ENCODE results near the gene JPH2. TPM values are rescaled to one million over a fixed set of nuclear protein-coding genes. Genes with fewer than 3 reads are reported as not detected.

Gene JPH2
- total and polyA plus RNA-seq, 10 of the 15 experiments (the other 5 are each of a cell fraction or from before 2014, with no cell fraction given), result 0.16 TPM; not detected in 9

DNA sequence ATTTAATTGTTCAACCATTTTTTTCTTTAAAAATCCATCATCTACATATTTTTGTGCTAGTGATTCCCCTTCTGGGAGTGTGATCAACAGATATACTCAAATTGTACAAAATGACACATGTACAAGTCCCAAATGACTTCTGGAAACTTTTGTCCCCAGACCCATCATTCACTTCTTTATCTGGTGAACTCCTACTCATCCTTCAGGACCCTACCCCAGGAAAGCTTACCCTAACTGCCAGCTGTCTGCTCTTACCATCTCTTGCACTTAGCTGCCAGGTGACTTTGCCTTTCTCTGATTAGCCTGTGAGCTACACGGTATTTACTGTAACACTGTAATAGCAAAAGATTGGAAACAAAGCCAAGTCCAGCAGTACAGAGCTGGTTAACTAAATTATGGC, 55.3 kb downstream of the JPH2 start:
- Histone ChIP-seq H3K4me1 (ENCODE audit: control insufficient read depth, insufficient read depth, low read length) (peaks cover 3% of the 10 kb centered on the region; the same call in 1 of the 2 replicates), H3K79me2 (ENCODE audit: control insufficient read depth, insufficient read depth, low read length) (no peaks in the 10 kb centered on the region), H3K9me3 (replicated peaks; ENCODE audit: control insufficient read depth, insufficient read depth, low read length) (no peaks in the 10 kb centered on the region), H3K9ac (ENCODE audit: control insufficient read depth, insufficient read depth, low read length) (no peak overlapping the region), H3K27me3 (replicated peaks in 1 of 2; ENCODE audit: control insufficient read depth in 2 of 2, insufficient read depth in 2 of 2, low read length in 1 of 2) (0 out of 4 replicates have a peak, but pooled peaks cover 0 to 1% of the 10 kb centered on the region in 2 experiments), H3K4me2 (ENCODE audit: control insufficient read depth, insufficient read depth) (no peak overlapping the region), H3K36me3 (ENCODE audit: control insufficient read depth in 2 of 2, insufficient read depth in 2 of 2, low read length in 1 of 2) (no peaks in the 10 kb centered on the region), H2AFZ (ENCODE audit: control insufficient read depth, low read depth, low read length) (no peak overlapping the region), H4K20me1 (ENCODE audit: control insufficient read depth, insufficient read depth) (no peaks in the 10 kb centered on the region), H3K4me3 (no peak overlapping the region), H3K27ac (ENCODE audit: control insufficient read depth, insufficient read depth) (no peak overlapping the region)
- intact Hi-C loops (cut with micrococcal nuclease; ENCODE audit: unreplicated experiment), result no loop called here
- TF ChIP-seq ZZZ3 (IDR thresholded peaks at IDR 0.05; ENCODE audit: control insufficient read depth, insufficient read length, low read depth), result no peak
- no peak for TF ChIP-seq ZBED1 (IDR thresholded peaks at IDR 0.05; ENCODE audit: borderline replicate concordance)
- no peak for TF ChIP-seq CHD1 (IDR thresholded peaks at IDR 0.05; ENCODE audit: low read depth, low read length)
- TF ChIP-seq MAX (IDR thresholded peaks at IDR 0.05; ENCODE audit: low read depth, low read length), result no peak
- TF ChIP-seq, protein P1, sequence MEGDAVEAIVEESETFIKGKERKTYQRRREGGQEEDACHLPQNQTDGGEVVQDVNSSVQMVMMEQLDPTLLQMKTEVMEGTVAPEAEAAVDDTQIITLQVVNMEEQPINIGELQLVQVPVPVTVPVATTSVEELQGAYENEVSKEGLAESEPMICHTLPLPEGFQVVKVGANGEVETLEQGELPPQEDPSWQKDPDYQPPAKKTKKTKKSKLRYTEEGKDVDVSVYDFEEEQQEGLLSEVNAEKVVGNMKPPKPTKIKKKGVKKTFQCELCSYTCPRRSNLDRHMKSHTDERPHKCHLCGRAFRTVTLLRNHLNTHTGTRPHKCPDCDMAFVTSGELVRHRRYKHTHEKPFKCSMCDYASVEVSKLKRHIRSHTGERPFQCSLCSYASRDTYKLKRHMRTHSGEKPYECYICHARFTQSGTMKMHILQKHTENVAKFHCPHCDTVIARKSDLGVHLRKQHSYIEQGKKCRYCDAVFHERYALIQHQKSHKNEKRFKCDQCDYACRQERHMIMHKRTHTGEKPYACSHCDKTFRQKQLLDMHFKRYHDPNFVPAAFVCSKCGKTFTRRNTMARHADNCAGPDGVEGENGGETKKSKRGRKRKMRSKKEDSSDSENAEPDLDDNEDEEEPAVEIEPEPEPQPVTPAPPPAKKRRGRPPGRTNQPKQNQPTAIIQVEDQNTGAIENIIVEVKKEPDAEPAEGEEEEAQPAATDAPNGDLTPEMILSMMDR (IDR thresholded peaks at IDR 0.05 in 2 of 3, conservative IDR thresholded peaks at IDR 0.05 in 1 of 3; ENCODE audit: control insufficient read depth in 2 of 3, extremely low read depth in 1 of 3, insufficient read depth in 1 of 3, low read depth in 3 of 3, low read length in 3 of 3), result no peak
- TF ChIP-seq CBX3 (IDR thresholded peaks at IDR 0.05; ENCODE audit: borderline replicate concordance, low read depth), result no peak
- TF ChIP-seq ZNF622 (IDR thresholded peaks at IDR 0.05), result no peak
- TF ChIP-seq RAD51 (IDR thresholded peaks at IDR 0.05), result no peak
- no peak for TF ChIP-seq CREB1 (IDR thresholded peaks at IDR 0.05; ENCODE audit: low read depth)
- TF ChIP-seq MTA3 (IDR thresholded peaks at IDR 0.05; ENCODE audit: borderline replicate concordance, low read length), result no peak
- no peak for TF ChIP-seq FOS (IDR thresholded peaks at IDR 0.05; ENCODE audit: borderline replicate concordance, extremely low read depth, insufficient read length)
- no peak for TF ChIP-seq E2F8 (IDR thresholded peaks at IDR 0.05; ENCODE audit: low read depth, partially characterized antibody)
- TF ChIP-seq, protein P2, sequence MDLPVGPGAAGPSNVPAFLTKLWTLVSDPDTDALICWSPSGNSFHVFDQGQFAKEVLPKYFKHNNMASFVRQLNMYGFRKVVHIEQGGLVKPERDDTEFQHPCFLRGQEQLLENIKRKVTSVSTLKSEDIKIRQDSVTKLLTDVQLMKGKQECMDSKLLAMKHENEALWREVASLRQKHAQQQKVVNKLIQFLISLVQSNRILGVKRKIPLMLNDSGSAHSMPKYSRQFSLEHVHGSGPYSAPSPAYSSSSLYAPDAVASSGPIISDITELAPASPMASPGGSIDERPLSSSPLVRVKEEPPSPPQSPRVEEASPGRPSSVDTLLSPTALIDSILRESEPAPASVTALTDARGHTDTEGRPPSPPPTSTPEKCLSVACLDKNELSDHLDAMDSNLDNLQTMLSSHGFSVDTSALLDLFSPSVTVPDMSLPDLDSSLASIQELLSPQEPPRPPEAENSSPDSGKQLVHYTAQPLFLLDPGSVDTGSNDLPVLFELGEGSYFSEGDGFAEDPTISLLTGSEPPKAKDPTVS (IDR thresholded peaks at IDR 0.05; ENCODE audit: low read depth, low read length), result no peak
- no peak for TF ChIP-seq TCF12 (IDR thresholded peaks at IDR 0.05; ENCODE audit: low read depth, low read length)
- TF ChIP-seq ASH2L (IDR thresholded peaks at IDR 0.05; ENCODE audit: borderline replicate concordance, low read depth), result no peak
- ATAC-seq, result no peak
- BruUV-seq (replicated peaks), result no TSS peak
- POLR2A ChIA-PET, result no interaction called here
- RAD21 ChIA-PET (ENCODE audit: unreplicated experiment), result interaction anchor here (1.0 kb wide), 1 partner anchor 15 kb away, joined by 3 read pairs; no protein-coding TSS in a partner anchor
- 56% methylated on average over 1 of the region's 1 CpG for WGBS (ENCODE audit: insufficient coverage, insufficient replicate concordance, low lambda C conversion rate, missing lambda C conversion rate)
- in situ Hi-C loops (cut with MboI), result no loop called here
- SMC1A ChIA-PET (ENCODE audit: uncharacterized antibody, unreplicated experiment), result no interaction called here
- no peak for FAIRE-seq
- DNase-seq (ENCODE audit: low read depth, low spot score), result no peak
- CTCF ChIA-PET, result interaction anchor here (0.7 to 2.7 kb wide), 3 partner anchors 15 to 303 kb away, joined by 3 to 15 read pairs (median 4); no protein-coding TSS in a partner anchor

Measured in GM12878 (cell line).